ENCODE measurements around the gene OR9Q2. TPM values are rescaled to one million over a fixed set of nuclear protein-coding genes. Genes with fewer than 3 reads are reported as not detected.
"Not testable (repeated sequence)": the region's sequence is repeated elsewhere in the genome, so short reads cannot be mapped to it uniquely, and the experiment has no call there.

Gene OR9Q2, protein sequence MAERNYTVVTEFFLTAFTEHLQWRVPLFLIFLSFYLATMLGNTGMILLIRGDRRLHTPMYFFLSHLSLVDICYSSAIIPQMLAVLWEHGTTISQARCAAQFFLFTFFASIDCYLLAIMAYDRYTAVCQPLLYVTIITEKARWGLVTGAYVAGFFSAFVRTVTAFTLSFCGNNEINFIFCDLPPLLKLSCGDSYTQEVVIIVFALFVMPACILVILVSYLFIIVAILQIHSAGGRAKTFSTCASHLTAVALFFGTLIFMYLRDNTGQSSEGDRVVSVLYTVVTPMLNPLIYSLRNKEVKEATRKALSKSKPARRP
- total RNA-seq = not detected
- long read RNA-seq, donor 1 = 0 reads
- long read RNA-seq, donor 2 = 0 reads

GRCh38 chr11:58188770-58189169, at the start of gene OR9Q2:
Gene OR9Q2 (plus strand): TSS chr11:58189070. CDS start chr11:58190491, 1,421 bp downstream.
- no peak for DNase-seq (ENCODE audit: low spot score)
- intact Hi-C loops (cut with DNase I) = no loop called here

DNA sequence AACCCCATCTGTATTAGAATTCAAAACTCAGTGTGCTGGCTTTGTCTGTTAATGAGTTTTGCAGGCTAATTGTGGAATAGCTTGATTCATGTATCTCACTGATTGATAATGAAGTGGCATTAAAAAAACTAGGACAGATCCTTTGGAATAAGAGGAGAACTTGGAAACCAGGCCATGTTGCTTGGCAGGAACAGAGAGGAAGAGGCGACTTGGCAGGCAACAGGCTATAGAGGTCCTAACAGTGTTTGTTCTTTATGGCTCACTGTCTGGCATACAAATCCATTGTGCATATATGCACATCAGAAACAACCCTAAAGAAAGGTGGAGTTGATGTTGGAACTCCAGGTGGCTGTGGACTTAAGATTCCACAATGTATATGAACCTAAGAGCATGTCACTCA, 46.1 kb upstream of the OR9Q2 start:
- DNase-seq (ENCODE audit: low spot score) = no peak
- intact Hi-C loops (cut with DNase I) = no loop called here

GRCh38 chr11:58152781-58153180, 36.1 kb upstream of the OR9Q2 start:
- no peak for DNase-seq (ENCODE audit: low spot score)
- intact Hi-C loops (cut with DNase I) = no loop called here

- intact Hi-C loops (cut with DNase I) = no loop called here
- DNase-seq (ENCODE audit: low spot score) = no peak
Measured at GRCh38 chr11:58164389-58164788, 24.5 kb upstream of the OR9Q2 start.

GRCh38 chr11:58164990-58165389, 23.9 kb upstream of the OR9Q2 start:
- intact Hi-C loops (cut with DNase I) = no loop called here
- DNase-seq (ENCODE audit: low spot score) = no peak

DNA sequence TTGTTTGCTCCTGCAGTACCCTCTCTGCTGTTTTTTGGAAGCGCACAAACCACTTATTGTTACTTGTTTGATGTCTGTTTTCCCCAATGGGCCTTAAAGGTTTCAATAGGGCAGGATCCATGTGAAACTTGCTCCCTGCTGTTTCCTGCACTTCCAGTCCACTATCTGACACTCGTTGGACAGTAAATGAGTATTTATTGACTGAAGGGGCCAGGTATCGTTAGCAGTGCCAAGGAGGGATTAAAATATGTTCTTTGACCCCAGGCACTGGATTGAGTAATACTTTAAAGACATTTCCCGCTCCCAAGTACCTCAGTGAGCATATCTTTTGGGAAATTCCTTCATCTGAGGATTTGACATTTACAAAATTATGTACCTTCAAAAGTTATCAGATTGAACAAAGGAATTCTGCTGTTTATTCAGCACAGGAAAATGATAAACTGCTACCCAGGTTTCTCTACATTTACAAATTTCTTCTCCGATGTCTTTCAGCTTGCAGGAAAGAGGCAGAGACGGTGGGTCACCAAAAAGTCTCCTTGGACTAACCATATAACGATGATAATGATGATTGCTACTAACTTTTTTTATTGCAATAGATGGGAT, 23.3 kb upstream of the OR9Q2 start:
- intact Hi-C loops (cut with DNase I) = no loop called here
- no peak for DNase-seq (ENCODE audit: low spot score)

- no peak for DNase-seq (ENCODE audit: low spot score)
- intact Hi-C loops (cut with DNase I) = loop anchor here in 1 of 2 donors (5.0 kb wide), 1 partner anchor 760 kb away; the partner anchor contains the start of gene GLYATL1
Measured at GRCh38 chr11:58177409-58178054, 11.3 kb upstream of the OR9Q2 start.

DNA sequence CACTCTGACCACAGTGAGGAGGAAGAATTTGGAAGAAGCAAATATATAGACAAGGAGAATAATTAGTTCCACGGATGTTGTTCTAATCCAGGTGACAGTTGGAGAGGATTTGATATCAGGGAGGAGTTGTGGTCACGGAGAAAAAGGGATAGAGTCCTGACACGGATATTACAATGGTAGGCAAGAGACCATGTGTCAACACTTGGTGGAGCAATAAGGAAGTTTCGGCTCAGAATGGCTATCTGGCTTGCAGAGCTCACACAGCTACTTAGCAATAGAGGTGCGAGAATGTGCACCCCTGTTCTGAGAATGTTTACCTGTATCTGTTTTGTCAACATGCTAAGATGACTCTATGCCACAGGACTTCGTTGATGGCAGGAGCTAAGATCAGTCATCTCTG, 10.4 kb upstream of the OR9Q2 start:
- intact Hi-C loops (cut with DNase I) = loop anchor here in 1 of 2 donors (5.0 kb wide), 1 partner anchor 759 kb away; the partner anchor contains the start of gene GLYATL1
- no peak for DNase-seq (ENCODE audit: low spot score)

- DNase-seq (ENCODE audit: low spot score) = no peak
- intact Hi-C loops (cut with DNase I) = loop anchor here in 1 of 2 donors (5.0 kb wide), 1 partner anchor 758 kb away; the partner anchor contains the start of gene GLYATL1
Measured at GRCh38 chr11:58179648-58180047, 9.2 kb upstream of the OR9Q2 start.

GRCh38 chr11:58186938-58187337, 1.9 kb upstream of the OR9Q2 start:
- no peak for DNase-seq (ENCODE audit: low spot score)
- intact Hi-C loops (cut with DNase I) = no loop called here

- intact Hi-C loops (cut with DNase I) = no loop called here
- DNase-seq (ENCODE audit: low spot score) = no peak
Measured at GRCh38 chr11:58192229-58192628, 3.4 kb downstream of the OR9Q2 start.

DNA sequence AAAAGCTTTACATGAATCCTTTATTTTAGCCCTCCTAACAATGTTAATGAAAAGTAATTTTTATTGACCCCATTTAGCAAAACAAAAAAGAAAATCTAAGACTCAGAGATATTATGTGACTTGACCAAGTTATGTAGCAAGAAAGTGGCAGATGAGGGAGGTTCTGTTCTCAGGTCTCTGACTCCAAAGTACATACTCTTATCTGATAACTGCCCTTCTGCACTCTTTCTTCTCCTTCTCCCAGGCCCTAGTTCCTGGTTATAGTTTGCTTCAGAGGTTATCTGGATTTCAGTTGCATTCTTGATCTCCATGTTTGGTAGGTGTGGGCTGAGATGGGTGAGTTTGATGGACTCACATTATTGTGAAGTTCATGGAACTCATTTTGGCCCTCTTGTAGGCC, 4.5 kb downstream of the OR9Q2 start:
- no peak for DNase-seq (ENCODE audit: low spot score)
- intact Hi-C loops (cut with DNase I) = no loop called here

GRCh38 chr11:58195939-58196338, 7.1 kb downstream of the OR9Q2 start:
- intact Hi-C loops (cut with DNase I) = no loop called here
- DNase-seq (ENCODE audit: low spot score) = no peak

DNA sequence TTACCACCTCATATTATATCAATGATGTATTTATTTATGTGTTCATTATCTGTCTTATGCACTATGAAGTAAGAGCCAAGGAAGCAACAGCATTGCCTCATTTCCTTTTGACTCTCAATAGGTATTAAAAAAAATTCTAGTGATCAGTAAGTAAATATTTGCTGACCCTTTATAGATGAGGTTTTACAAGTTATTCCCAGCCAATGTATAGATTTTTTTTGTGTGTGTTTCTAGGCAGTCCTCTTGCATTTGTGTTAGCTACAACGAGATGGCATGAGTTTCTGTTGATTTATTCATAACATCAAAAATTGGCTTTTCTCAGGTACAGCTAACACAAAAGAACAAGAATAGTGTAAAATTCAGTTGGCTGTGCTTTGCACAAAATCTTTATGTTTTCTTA, 10.4 kb downstream of the OR9Q2 start:
- intact Hi-C loops (cut with DNase I) = no loop called here
- no peak for DNase-seq (ENCODE audit: low spot score)

DNA sequence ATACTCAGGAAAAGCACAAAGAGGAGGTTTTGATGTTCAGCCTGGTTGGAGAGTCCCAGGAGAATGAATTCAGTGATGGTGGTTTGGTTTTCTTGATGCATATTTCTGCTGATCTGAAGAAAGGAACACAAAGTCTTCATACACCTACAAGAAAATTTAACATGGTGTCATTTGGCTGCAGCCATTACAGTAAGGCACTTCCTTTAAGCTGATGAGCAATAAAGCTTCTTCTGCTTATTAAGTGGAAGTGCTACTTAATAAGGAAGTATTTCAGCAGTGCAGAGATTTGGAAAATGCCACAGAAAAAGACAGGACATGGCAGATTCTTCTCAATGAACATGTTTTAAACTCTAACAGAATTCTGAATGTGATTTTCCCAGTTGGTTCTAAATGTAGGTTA, 15.2 kb downstream of the OR9Q2 start, which contains the start of gene OR1S2:
TSS of gene OR1S2 (minus strand) at position 101 of the 400 bp plus-strand sequence. CDS start at position 101, 0 bp downstream.
- intact Hi-C loops (cut with DNase I) = no loop called here
- no peak for DNase-seq (ENCODE audit: low spot score)

DNA sequence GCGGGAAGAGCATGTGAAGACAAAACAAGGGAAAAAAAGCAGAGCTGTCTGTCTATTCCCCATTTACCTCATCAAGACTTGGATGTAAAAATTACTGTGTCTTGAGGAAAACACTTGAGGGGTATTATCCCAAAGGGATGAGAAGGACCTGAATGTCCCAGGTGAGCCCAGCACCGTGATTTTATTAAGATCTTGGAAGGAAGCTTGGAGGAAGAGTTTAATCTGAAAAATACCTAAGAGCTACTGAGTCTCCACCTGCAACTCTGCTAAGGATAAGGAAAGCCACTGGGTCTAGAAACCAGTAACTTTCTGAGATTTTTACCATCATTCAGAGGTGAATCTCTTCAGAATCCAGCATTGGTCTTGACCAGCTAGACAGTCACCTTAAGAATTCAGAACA, 23.6 kb downstream of the OR9Q2 start, which contains the start of gene OR1S1:
TSS of gene OR1S1 (plus strand) at position 301 of the 400 bp plus-strand sequence.
- intact Hi-C loops (cut with DNase I); DNase-seq (ENCODE audit: low spot score): not testable (repeated sequence)

GRCh38 chr11:58216476-58216875, 27.6 kb downstream of the OR9Q2 start:
- no peak for DNase-seq (ENCODE audit: low spot score)
- intact Hi-C loops (cut with DNase I) = no loop called here

- intact Hi-C loops (cut with DNase I) = no loop called here
Measured at GRCh38 chr11:58222721-58223120, 33.9 kb downstream of the OR9Q2 start.

DNA sequence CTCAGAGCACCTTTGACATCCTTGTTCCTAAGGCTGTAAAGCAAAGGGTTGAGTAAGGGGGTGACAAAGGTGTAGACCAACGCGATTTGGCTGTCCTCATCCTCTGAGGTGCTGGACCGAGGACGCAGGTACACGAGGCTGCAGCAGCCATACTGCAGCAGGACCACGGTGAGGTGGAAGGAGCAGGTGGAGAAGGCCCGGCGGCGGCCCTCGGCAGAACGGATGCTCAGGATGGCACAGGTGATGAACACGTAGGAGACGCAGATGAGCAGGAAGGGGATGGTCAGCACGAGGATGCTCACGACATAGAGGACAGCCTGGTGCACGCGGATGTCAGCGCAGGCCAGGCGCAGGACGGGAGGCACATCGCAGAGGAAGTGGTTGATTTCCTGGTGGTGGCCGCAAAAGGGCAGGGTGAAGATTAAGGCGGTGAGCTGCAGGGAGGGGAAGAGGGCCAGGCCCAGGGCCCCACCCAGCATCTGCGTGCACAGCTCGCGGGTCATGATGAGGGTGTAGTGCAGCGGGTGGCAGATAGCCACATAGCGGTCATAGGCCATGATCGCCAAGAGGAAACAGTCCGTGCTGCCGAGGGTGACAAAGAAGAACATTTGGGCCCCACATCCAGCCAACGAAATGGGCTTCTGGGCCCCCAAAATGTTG, 39.2 kb downstream of the OR9Q2 start:
- DNase-seq (ENCODE audit: low spot score) = no peak
- intact Hi-C loops (cut with DNase I) = no loop called here

More at GRCh38 chr11:58222721-58223120, 33.9 kb downstream of the OR9Q2 start:
- DNase-seq (ENCODE audit: low spot score) = no peak
